NK-92 (cell line): ENCODE results near the gene GRPEL1.
"Not testable (repeated sequence)": the region's sequence is repeated elsewhere in the genome, so short reads cannot be mapped to it uniquely, and the experiment has no call there.

Experiments
- DNase-seq: peaks from one replicate; lab custom pipeline; 2025; ENCODE audit not compliant: unreplicated experiment; lab: John Stamatoyannopoulos, UW

Gene GRPEL1

DNA sequence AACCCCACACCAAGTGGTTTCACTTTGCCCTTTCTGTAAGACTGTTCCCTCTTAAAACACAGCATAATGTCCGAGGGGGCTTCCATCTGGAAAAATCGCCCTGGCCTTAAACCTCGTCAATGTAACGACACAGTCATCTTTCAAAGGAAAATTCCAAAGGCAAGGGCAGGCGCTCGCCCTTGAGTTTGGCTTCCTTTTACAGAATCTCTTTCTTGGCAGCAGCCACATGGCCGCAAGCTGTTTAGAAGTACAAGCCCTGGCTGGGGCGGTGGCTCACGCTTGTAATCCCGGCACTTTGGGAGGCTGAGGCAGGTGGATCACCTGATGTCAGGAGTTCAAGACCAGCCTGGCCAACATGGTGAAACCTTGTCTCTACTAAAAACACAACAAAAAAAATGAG, 27.1 kb upstream of the GRPEL1 start:
- no peak for DNase-seq

DNA sequence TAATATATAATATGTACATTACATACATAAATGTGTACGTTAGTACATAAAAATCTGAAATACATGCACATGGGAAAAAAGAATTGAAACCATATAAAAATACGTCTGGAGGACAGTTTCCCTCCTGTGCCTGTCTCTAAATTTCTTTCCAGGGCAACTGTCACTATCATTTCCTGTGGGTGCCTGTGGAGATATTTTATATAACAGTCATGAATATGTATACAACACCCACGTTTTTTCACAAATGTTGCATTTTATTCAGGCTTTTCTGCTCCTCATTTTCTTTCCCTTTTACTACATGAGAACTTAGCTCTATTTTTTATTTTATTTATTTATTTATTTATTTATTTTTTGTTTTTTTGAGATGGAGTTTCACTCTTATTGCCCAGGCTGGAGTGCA, 24.2 kb upstream of the GRPEL1 start:
- DNase-seq: no peak

DNA sequence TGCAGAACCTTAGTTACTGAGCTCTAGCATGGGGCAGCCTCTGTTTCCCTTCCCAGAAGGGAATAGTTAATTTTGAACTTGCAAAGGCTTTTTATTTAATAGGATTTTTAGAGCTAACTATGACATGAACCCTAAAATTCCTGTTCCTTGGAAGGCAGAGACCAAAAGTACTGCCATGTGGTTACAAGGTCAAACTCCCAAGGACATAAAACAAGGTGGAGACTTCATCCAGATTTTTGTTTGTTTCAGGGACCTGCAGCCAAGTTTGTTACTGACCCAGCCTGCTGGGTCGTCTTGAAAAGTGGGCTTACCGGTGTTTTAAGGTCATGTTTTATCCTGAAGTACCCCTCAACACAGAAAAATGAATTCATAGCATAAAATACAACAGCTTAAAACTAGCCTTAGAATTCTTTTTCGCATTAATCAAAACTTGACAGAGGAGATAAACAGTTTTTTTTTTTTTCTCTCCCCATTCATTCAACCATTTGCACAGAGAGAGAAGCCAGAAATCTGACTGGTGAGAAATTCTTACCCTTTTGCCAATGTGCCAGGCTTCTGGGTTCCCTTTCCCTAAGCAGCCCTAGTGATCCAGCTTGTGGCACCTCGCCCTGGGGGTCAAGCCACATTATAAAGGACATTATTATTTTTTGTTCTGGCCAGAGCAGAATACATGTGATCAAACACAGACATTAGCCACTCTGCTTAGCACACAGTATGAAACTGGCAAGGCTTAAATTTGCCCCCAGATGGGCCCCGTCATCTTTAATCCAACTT, 21.5 kb upstream of the GRPEL1 start:
- DNase-seq: no peak

DNA sequence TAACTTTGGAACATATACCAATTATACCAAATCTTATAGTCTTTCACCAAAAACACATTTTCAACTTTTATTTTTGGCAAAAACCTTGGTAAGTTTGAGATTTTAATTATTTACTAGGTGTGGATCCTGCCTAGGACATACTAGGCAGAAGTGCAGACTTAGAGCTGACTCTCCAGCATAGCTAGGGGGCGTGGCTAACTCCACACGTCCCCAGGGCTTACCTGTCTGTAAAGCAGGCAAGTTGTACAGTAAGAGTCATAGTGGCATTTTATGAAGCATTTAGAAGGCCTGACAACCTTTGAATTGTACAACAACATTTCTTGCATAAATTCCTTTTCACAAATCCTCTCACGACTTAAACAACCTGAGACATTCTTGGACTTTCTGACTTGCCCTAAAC, 19.2 kb upstream of the GRPEL1 start:
- no peak for DNase-seq

DNA sequence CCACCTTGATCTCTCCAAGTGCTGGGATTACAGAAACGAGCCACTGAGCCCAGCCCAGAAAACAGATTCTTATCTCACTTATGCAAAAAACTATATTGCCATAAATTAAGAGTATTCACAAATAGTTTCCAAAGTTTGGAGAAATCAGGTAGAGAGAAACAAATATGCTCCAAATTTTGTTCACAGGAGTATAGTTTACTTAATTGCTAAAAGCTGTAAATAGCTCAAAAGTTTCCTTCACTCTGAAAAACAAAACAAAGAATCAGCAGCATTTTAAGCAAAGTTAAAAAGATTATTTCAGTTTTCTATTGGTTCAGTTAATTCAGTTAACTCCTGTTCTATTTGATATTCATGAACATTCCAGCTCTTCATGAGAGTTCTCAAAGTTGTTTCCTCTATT, 18.5 kb upstream of the GRPEL1 start:
- no peak for DNase-seq

DNA sequence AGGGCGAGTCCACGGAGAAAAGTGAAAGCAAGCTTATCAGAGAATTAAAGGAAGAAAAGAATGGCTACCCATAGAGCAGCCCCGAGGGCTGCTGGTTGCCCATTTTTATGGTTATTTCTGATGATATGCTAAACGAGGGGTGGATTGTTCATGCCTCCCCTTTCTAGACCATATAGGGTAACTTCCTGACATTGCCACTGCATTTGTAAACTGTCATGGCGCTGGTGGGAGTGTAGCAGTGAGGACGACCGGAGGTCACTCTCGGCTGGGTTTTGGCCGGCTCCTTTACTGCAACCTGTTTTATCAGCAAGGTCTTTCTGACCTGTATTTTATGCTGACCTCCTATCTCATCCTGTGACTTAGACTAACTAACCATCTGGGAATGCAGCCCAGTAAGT, 16.7 kb upstream of the GRPEL1 start:
- not testable (repeated sequence) for DNase-seq

DNA sequence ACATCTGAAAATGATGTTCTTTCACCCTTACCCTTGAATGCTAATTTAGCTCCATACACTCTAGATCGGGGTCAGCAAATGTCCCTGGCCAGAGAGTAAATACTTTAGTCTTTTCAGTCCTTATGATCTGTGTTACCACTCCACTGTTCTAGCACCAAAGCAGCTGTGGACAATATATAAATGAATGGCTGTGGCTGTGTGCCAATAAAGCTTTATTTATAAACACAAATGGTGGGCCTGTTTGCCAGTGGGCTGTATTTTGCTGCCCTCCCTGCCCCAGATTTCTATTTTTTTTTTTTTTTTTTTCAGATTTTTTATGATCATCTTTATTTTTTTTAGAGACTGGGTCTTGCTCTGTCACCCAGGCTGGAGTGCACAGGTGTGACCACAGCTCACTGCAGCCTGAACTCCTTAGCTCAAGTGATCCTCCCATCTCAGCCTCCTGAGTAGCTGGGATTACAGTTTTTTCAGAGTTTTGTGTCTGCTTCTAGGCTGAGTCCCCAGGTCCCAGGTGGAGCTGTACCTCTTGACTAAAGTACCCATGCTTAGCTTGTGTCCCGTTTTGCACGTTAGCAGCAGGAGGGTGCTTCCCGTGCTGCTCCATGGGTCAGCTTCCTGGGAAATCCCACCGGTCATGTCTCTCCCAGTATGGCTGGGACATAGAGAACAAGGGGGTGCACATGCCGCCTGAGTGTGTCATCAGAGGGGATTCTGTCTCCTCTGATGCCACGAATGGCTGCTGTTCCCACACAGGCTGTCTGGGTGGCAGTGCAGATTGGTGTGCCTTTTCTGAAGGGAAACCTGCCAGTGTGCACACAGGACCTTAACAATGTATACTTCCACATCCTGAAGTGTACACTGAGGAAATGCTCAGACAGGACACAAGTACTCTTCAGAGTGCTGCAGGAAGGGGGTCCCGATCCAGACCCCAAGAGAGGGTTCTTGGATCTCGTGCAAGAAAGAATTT, 16.0 kb upstream of the GRPEL1 start:
- DNase-seq: no peak

DNA sequence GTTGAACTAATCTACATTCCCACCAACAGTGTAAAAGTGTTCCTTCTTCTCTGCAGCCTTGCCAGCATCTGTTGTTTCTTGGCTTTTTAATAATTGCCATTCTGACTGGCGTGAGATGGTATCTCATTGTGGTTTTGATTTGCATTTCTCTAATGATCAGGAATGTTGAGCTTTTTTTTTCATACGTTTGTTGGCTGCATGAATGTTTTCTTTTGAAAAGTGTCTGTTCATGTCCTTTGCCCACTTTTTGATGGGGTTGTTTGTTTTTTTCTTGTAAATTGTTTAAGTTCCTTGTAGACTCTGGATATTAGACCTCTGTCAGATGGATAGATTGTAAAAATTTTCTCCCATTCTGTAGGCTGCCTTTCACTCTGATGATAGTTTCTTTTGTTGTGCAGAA, 12.0 kb upstream of the GRPEL1 start:
- DNase-seq: not testable (repeated sequence)

DNA sequence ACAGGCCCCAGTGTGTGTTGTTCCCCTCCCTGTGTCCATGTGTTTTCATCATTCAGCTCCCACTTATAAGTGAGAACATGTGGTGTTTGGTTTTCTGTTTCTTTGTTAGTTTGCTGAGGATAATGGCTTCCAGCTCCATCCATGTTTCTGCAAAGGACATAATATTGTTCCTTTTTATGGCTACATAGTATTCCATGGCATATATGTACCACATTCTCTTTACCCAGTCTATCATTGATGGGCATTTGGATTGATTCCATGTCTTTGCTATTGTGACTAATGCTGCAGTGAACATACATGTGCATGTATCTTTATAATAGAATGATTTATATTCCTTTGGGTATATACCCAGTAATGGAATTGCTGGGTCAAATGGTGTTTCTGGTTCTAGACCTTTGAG, 11.6 kb upstream of the GRPEL1 start:
- not testable (repeated sequence) for DNase-seq

DNA sequence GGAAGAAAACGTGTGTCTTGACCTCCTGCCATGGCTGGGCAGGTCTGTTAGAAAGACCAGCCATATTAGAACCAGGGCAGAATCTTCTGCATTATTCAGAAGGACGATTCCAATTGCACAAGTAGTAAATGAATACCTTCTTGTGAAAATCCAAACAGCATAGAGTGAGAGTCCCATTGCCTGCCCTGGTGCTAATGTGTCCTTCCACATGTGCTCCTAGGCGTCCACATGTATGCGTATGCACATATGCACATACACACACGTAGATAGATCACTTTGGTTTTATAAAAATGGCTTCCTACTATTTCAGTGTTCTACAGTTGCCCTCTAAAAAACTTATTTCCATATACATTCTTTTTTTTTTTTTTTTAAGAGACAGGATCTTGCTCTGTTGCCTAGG, 10.2 kb upstream of the GRPEL1 start:
- DNase-seq: no peak

DNA sequence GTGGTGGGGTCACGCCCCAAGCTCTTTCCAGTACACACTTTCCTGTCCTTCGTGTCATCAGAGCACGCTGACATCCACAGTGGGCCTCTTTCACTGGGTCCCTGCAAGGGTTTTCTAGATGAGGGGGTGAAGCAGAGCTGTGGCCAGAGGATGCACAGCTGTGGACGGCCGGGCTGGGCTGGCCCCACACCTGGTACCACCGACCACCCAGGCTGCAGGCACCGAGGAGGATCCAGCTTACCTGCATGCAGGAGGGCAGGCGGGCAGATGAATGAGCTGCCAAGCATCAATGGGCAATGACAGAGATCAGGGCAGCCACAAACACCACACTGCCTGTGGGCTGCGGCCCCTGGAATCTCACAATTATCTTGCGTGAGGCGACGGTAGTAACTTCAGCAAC, 9.5 kb upstream of the GRPEL1 start:
- DNase-seq: no peak

DNA sequence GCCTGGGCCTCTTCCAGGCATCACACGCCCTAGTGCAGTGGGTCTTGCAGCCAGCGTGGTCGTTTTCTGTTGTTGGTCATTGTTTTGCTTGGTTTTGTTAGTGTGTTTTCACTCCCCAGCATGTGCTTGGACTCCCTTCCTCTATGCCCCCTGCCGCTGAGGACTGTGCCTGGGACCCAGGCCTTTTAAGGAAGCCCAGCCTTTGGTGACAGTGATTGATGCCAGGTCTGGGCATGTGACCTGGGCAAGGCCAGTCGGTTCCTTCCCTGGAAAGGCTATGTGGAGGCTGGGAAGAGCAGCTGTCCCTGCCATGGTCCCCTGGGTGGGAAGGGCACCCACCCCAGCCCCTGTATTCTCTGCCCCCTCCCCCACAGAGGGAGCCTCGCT, 8.8 kb upstream of the GRPEL1 start:
- DNase-seq: no peak

DNA sequence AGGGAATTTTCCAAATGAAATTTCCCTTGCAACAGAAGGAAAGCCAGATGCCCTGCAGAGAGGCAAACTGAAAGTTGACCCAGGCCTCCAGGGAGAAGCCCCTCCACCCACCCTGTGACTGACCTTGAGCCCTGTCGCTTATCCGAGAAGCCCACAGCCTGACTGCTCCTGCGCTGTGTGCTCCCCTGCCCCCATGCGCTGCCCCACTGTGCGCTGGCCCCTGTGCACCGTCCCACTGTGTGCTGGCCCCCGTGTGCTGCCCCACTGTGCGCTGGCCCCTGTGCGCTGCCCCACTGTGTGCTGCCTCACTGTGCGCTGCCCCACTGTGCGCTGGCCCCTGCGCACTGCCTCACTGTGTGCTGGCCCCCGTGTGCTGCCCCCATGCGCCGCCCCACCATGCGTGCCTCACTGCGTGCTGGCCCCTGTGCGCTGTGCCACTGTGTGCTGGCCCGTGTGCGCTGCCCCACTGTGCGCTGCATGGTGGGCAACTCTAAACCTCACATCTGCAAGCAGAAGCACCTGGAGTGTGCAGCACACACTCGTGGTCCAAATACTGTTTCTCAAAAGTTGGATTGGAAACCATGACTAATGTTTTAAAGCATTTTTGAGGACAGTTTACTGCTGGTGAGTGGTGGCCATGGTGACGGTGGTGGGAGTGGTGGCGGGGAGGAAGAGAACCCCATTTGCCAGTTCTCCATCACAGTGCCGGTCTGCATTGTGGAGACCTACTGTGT, 8.3 kb upstream of the GRPEL1 start:
- DNase-seq: no peak

DNA sequence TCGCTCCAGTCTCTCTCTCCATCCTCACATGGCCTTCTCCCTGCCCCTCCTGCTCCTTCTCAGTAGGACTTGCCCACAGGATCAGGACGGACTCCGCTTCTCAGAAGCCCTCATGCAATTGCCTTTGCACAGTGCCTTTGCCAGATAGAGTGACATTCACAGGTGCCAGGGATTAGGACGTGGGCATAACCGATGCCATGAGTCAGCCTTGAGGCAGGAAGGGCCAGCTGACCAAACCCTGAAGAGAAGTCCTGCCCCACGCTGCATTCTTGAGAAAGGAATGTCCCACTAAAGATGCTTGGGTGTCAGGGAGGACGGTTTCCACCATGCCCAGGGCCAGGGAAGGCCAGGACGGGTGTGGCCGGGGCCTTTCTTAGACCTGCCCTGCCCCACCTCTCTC, 6.6 kb upstream of the GRPEL1 start:
- DNase-seq: no peak

DNA sequence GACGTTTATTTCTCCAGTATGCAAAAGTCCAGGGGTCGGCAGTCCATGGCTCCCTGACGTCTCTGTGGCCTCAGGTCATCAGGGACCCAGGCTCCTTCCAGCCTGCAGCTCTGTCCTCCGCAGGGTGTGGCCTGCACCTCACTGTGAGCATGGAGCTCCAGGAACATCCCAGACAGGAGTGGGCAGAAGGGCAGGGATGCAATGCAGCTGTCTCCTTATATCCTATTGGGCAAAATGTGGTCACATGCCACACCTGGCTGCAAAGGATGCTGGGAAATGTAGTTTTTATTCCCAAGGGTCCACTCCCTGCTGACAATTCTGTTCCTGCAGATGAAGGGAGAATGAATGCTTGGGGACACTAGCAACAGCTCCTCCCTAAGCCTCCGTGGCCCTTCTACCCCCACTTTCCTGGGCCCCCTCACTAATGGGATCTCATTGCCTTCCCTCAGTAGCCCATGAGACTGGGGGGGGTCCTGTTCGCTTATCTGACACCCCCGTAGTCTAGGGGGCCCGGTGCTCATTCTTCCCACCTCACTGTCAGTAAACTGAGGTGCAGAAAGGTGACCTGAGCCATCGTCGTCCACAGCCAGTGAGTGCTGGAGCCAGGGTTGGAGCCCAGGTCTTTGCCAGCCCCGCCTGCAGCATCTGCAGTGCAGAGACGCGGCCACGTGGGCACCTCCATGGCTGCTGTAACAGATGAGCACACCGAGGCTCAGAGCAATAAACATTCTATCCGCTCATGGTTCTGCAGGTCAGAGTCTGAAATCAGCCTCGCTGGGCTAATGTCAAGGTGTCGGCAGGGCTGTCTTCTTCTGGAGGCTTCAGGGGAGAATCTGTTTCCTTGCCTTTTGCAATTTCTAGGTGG, 5.9 kb upstream of the GRPEL1 start:
- DNase-seq: no peak

DNA sequence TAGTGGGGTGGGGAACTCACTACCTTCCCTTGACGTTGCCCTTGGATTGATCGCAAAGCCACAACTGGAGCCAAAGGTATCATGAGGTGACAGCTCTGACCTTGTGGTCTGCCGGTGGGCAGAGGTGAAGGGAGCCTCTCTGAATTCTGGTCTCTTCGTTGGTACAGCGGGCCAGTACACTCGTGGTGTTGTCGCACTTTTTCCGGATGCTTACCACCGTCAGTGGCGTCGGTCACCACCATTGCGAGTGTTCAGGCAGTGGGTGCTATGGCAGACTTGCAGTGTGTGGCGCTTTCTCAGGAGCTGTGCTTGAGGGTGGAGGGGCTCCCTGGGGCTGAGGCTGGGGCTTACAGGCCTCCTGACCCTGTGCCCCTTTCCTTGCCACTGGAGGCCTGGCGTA, 5.2 kb upstream of the GRPEL1 start:
- no peak for DNase-seq

DNA sequence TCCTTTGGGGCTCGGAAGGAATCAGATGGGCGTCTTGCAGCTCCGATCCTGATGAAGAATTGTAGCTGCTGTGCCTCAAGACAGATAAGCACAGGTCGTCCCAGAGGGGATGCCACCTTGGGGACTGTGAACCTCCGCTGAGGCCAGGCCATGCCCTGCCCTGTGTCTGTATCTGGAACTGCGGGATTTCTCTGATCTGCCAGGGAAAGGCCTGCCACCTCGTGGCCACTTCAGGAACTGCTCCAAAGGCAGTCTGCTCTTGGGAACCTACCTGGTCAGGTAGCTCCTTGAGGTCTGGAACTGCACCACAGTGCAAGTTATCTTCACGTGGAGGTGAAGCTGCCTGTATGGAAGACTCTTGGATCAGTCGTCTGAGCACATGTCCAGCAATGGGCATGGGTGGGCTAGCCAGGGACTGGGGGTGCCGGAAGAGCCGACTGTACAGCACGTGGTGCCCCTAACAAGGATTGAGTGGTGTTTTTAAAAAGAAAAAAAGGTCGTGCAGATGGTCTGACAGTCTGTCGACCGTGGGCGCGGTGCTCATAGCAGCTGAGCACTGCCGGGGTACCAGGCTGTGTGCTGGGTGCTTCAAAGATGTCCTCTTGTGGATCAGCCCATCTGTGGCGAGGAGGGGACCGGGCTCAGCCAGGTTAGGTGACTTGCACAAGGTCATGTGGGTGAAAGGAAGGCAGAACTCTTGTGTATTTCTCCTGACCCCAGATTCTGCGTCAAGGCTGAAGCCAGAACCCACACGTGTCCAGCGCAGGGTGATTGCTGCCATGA, 3.1 kb upstream of the GRPEL1 start:
- DNase-seq: peak; percentile 32

DNA sequence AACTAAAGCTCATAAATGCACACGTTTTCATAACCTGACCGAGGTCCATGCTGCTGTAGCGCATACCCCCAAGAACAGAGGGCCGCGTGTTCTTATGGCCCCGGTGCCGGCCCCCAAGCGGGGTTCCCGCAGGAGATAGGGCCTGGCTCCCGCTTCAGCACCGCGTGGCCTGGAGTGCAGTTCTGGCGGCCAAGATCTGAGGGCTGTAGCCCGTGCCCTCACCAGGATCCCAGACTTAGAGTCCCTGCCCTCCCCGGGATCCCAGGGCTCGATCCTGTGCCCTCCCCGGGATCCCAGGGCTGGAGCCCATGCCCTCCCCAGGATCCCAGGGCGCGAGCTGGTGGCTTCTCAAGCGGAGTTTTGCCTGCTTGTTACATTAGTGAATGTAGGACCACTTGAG, 1.0 kb upstream of the GRPEL1 start:
- DNase-seq: no peak

DNA sequence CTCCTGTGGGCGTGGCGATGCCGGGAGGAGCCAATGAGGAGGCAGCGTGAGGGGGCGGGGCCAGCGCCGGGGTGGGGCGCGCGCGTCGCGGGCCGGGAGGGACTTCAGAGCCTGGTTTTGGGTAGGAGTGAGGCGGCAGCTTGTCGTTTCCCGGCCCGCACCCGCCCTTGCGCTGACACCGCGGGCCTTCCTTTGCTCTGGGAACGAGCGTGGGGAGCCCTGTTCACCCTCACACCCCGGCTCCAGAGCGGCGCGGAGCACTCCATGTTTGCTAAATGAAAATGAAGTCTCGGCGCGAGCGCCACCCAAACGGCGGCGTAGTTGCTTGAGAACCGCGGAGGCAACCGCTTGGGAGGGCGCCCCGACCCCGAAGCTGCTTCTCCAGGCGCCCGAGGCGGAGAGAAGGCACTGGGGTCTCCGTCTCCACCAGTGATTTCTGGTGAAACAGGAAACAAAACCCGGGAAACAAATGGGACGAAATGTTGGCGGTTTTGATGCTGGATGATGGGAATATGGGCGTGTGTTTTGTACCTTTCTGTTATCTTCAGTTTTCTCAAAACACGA, 497 bp upstream of the GRPEL1 start:
- DNase-seq: no peak

DNA sequence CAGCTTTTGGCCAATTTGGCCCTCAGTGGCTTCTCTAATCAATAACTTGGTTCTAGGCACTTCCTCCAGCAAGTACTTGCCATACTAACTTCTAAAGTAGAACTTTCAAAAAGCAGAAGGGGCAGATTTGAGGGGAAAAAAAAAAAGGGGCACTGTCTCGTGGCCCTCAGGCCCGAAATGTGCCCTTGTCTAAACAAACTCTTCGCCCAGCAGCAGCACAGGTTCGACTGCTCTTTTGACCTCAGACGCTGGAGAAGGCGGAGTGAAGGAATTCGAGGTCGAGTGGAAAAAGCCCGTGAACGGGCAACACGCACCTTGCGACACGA, 775 bp downstream of the GRPEL1 start:
- no peak for DNase-seq
